GM15510 (cell line): ENCODE measurements around the gene CGB7.

Experiments
- POLR2A ChIP-seq: IDR thresholded peaks from 3 replicates; pipeline ENCODE4 v1.6.1; 2011; ENCODE audit warnings: borderline replicate concordance; ENCODE audit not compliant: insufficient read length; ENCODE audit errors: extremely low read depth

Gene CGB7

GRCh38 chr19:49085020-49085867, 27.7 kb upstream of the CGB7 start, which contains the start of gene SNRNP70:
SNRNP70 (plus strand) TSS chr19:49085451; CDS start chr19:49086415, 964 bp downstream.
- TF ChIP-seq POLR2A: peak; percentile 97

- TF ChIP-seq POLR2A: no peak
Observed at GRCh38 chr19:49084206-49085019, 26.9 kb upstream of the CGB7 start.

DNA sequence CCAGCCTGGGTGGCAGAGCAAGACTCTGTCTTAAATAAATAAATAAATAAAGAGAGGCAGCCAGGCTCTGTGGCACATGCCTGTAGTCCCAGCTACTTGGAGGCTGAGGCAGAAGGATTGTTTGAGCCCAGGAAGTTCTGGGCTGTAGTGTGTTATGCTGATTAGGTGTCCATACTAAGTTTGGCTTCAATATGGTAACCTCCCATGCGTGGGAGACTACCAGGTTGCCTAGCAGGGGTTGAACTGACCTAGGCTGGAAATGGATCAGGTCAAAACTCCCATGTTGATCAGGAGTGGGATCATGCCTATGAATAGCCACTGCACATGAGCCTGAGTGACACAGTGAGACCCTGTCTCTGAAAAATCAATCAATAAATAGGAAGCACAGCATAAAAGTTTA, 23.7 kb upstream of the CGB7 start:
- TF ChIP-seq POLR2A: no peak

DNA sequence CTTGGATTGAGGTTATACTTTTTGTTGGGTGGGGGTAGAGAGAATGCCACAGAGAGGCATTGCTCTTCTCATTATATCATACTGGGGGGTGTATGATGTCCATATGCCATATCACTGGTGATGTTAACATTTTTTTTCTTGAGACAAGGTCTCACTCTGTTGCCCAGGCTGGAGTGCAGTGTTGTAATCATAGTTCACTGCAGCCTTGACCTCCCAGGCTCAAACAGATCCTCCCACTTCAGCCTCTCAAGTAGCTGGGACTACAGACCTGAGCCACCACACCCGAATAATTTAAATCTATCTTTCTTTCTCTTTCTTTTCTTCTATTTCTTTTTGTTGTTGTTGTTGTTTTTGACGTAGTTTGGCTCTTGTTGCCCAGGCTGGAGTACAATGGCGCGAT, 22.8 kb upstream of the CGB7 start:
- no peak for TF ChIP-seq POLR2A

GRCh38 chr19:49073514-49074378, 16.2 kb upstream of the CGB7 start:
- no peak for TF ChIP-seq POLR2A

DNA sequence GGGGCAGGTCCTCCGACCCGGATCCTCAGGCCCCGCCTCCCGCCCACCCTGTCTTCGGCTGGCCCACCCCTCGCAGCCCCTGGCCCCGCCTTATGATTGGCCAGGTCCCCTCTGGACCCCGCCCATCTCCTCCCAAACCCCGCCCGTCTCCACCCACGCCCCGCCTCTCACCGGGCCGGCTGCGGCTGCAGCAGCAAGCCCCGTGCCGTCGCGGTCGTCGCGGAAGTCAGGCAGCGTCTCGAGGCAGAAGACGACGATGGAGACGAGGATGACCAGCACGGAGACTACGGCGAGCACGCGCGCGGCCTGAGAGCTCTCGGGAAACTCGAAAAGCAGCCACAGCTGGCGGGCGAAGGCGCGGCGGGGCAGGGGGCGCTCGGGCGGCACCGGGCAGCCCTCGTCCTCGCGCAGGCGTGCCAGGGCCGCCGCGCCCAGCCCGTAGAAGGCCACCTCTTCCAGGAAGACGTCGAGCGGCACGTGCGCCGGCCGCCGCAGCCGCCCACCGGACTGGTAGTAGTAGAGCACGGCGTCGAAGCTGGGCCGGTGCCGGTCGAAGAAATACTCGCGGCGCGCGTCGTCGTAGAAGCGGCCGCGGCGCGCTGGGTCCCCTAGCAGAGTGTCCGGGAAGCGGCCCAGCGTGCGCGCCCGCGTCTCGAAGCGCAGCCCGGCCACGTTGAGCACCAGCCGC, 14.5 kb upstream of the CGB7 start:
- TF ChIP-seq POLR2A: no peak

DNA sequence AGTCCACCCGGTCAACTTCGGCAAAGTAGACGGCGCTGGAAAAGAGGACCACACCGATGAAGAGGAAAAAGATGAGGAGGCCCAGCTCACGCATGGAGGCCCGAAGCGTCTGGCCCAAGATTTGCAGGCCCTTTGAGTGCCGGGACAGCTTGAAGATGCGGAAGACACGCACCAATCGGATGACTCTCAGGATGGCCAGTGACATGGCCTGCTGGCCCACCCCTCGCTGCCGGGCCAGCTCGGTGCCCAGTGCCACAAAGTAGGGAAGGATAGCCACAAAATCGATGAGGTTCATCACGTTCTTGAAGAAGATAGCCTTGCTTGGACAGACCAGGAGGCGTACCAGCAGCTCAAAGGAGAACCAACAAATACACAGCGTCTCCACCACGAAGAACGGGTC, 12.9 kb upstream of the CGB7 start:
- no peak for TF ChIP-seq POLR2A

GRCh38 chr19:49069026-49069425, 11.5 kb upstream of the CGB7 start:
- TF ChIP-seq POLR2A: no peak

DNA sequence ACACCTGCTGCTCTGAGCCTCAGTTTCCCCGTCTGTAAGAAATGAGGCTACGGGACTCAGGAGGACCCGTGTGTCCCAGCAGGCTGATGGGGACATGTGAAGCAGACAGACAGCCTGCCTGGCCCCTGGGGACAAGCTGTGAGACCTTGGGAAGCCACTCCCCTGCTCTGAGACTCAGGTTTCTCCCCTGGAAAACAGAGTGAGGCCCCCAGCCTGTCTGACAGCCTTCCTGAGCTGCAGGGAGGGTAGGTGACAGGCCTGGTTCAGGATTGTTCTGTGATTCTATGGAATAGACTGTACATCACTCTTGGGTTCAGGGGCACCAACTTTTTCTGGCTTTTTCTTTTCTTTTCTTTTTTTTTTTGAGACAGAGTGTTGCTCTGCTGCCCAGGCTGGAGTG, 10.0 kb upstream of the CGB7 start:
- TF ChIP-seq POLR2A: no peak

DNA sequence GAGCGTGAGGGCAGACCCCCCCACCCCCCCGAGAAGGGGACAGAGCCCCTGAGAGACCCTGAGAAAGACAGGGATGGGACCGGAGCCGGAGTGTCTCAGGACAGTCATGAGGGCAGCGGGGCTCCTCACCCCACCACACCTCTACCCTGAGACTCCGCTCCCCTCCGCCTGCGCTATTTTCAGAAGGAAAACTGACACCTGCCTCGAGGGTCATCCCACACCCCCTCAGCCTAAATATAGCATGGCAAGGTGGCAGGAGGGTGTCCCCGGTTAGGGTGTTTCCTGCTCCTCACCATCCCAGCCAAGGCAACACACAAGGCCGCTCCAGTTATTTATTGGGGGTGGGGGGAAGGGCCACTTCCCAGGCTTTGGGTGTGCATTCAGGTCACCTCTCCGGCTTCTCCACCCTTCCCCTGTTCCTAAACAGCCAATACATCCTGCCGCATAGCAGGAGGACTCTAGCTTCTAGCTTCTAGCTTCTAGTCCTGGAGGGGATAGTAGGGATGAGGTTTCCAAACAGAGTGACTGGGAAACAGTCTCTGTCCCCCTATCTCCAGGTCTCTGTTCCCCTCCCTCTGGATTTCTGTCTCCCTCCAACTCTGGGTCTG, 8.5 kb upstream of the CGB7 start:
- TF ChIP-seq POLR2A: no peak

DNA sequence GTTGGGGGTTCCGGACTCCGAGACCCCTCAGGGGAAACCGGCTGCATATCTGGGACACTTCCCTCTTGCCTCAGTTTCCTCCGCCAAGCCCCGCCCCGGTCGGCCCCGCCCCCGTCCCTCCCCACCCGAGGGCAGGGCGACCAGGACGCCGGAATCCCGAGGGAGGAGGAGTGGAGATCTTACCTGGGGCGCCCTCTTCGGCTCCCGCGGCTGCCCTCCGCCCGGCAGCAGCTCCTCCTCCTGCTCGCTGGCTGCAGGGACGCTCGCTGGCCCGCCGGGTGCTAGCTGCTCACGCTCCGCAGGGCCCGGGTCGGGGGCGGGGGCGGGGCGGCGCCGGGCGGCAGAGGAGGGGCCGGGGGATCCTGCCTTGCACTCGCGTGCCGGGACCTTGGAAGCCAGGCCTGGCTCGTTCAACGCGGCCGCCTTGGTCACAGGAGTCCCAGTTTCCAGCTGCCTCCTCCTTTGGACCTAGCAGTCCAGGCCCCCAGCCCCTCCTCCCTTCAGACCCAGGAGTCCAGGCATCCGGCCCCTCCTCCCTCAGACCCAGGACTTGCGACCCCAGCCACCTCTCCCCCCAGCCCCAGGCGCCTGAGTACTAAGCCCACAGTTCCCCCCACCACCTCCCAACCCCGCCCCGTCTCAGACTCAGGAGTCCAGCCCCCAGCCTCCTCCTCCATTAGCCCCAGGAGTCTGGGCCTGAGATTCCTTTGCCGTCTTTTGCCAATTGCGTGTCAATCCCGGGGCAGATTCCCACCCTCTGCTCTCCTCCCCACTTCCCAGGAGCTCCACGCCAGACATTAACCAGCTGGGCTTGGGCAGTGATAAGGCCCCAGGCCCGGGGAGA, 7.4 kb upstream of the CGB7 start, which contains the start of gene NTF4:
NTF4 (minus strand) TSS at position 51 of the 844 bp plus-strand sequence. CDS start 2,821 bp downstream, outside the sequence.
- TF ChIP-seq POLR2A: no peak

DNA sequence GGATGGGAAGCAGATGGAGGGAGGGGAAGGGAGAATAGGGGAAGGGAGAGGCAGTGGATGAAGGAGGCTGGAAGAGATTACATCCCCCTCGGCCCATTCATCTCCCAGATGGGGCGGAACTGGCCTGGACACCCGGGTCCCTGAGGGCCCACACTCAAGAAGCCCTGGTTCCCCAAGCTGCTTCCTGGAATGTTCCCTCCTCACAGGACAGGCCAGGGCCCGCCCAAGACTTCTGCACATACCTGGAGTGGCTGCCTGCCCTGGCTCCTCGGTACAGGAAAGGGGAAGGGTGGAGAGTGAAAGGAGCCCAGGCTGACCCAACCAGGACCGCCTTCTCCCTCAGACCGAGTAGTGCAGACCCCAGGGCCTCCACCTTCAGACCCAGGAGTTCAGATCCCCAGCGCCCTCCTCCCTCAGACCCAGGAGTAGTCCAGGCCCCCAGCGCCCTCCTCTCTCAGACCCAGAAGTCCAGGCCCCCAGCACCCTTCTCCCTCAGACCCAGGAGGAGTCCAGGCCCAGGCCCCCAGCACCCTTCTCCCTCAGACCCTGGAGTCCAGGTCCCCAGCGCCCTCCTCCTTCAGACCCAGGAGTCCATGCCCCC, 6.6 kb upstream of the CGB7 start:
- no peak for TF ChIP-seq POLR2A
